EH (cell line): ENCODE measurements around the gene FAM120A.

Experiments used
- DNase-seq: peaks from one replicate; pipeline ENCODE4 v3.0.0-alpha.2; 2015; ENCODE audit warnings: low read depth

Gene FAM120A

GRCh38 chr9:93473411-93473810, 21.9 kb downstream of the FAM120A start:
- peak; percentile 59 for DNase-seq

GRCh38 chr9:93475108-93475507, 23.6 kb downstream of the FAM120A start:
- DNase-seq, result no peak

GRCh38 chr9:93475856-93476255, 24.4 kb downstream of the FAM120A start:
- peak; percentile 30 for DNase-seq

- no peak for DNase-seq
Observed at GRCh38 chr9:93476924-93477323, 25.4 kb downstream of the FAM120A start.

GRCh38 chr9:93477397-93477796, 25.9 kb downstream of the FAM120A start:
- no peak for DNase-seq

GRCh38 chr9:93479726-93480125, 28.2 kb downstream of the FAM120A start:
- DNase-seq, result no peak

- DNase-seq, result no peak
Observed at GRCh38 chr9:93480262-93480661, 28.8 kb downstream of the FAM120A start.

- DNase-seq, result no peak
Observed at GRCh38 chr9:93480728-93481324, 29.3 kb downstream of the FAM120A start.

GRCh38 chr9:93483497-93483896, 32.0 kb downstream of the FAM120A start:
- no peak for DNase-seq

GRCh38 chr9:93486268-93486667, 34.8 kb downstream of the FAM120A start:
- DNase-seq, result peak; percentile 9

GRCh38 chr9:93488244-93488643, 36.8 kb downstream of the FAM120A start:
- DNase-seq, result no peak

GRCh38 chr9:93491593-93492232, 40.2 kb downstream of the FAM120A start:
- no peak for DNase-seq

GRCh38 chr9:93492327-93492726, 40.8 kb downstream of the FAM120A start:
- DNase-seq, result no peak

GRCh38 chr9:93493949-93494348, 42.5 kb downstream of the FAM120A start:
- DNase-seq, result no peak

- peak; percentile 25 for DNase-seq
Observed at GRCh38 chr9:93496285-93496684, 44.8 kb downstream of the FAM120A start.

GRCh38 chr9:93500571-93501298, 49.2 kb downstream of the FAM120A start:
- DNase-seq, result no peak

GRCh38 chr9:93501406-93501805, 49.9 kb downstream of the FAM120A start:
- DNase-seq, result peak; percentile 50

GRCh38 chr9:93503381-93503780, 51.9 kb downstream of the FAM120A start:
- DNase-seq, result no peak

- DNase-seq, result no peak
Observed at GRCh38 chr9:93505541-93506132, 54.2 kb downstream of the FAM120A start.

GRCh38 chr9:93507768-93508167, 56.3 kb downstream of the FAM120A start:
- DNase-seq, result no peak

GRCh38 chr9:93508207-93508606, 56.7 kb downstream of the FAM120A start:
- no peak for DNase-seq

GRCh38 chr9:93509084-93509483, 57.6 kb downstream of the FAM120A start:
- DNase-seq, result no peak

- no peak for DNase-seq
Observed at GRCh38 chr9:93510041-93510440, 58.6 kb downstream of the FAM120A start.
